ENCODE results near the gene TIPRL. TPM values are rescaled to one million over a fixed set of nuclear protein-coding genes. Genes with fewer than 3 reads are reported as not detected.

TIPRL gene
- total RNA-seq, 2 experiments from 2014 or later = 36.0 to 54.3 TPM

- no peak overlapping the region for H3K4me3 ChIP-seq (ENCODE audit: low read depth, low read length, poor library complexity, severe bottlenecking)
- H3K9me3 ChIP-seq (ENCODE audit: low read length) = peaks cover 20% of the 10 kb centered on the region; the same call in 1 of the 2 replicates
- DNase-seq (ENCODE audit: low spot score) = no peak
- H3K27ac ChIP-seq (ENCODE audit: low read depth, low read length, poor library complexity, severe bottlenecking) = no peak overlapping the region
- intact Hi-C loops (cut with micrococcal nuclease; ENCODE audit: unreplicated experiment) = no loop called here
- TF ChIP-seq CTCF (conservative IDR thresholded peaks at IDR 0.05; ENCODE audit: low read length) = no peak
- no peak for TF ChIP-seq EZH2phosphoT487 (IDR thresholded peaks at IDR 0.05; ENCODE audit: borderline replicate concordance, low read depth, low read length)
- BruUV-seq (replicated peaks) = no TSS peak
- no peaks in the 10 kb centered on the region for H4K20me1 ChIP-seq (ENCODE audit: insufficient read depth, low read length)
- H3K9me2 ChIP-seq (ENCODE audit: insufficient read depth, low read length) = no peaks in the 10 kb centered on the region
- H3K36me3 ChIP-seq (ENCODE audit: insufficient read depth, low read length) = no peaks in the 10 kb centered on the region
- peaks cover 7% of the 10 kb centered on the region for H3K4me1 ChIP-seq (ENCODE audit: insufficient read depth, low read length, poor library complexity, severe bottlenecking)
- no peak overlapping the region for H2AFZ ChIP-seq (ENCODE audit: low read length)
- H3K79me2 ChIP-seq (ENCODE audit: insufficient read depth, low read depth, low read length) = no peaks in the 10 kb centered on the region
- POLR2A ChIA-PET = interaction anchor here (1.6 kb wide), 1 partner anchor 9 kb away, joined by 7 read pairs; no protein-coding TSS in a partner anchor
- no peak overlapping the region for H3K4me2 ChIP-seq (ENCODE audit: low read length)
- CTCF ChIA-PET (ENCODE audit: unreplicated experiment) = no interaction called here
Observed at GRCh38 chr1:168159979-168160378, 18.8 kb upstream of the TIPRL start.

- CTCF ChIA-PET (ENCODE audit: unreplicated experiment) = no interaction called here
- intact Hi-C loops (cut with micrococcal nuclease; ENCODE audit: unreplicated experiment) = no loop called here
- no peaks in the 10 kb centered on the region for H3K9me2 ChIP-seq (ENCODE audit: insufficient read depth, low read length)
Observed at GRCh38 chr1:168161459-168161858, 17.3 kb upstream of the TIPRL start.

More at GRCh38 chr1:168161459-168161858, 17.3 kb upstream of the TIPRL start:
- no peak overlapping the region for H3K4me3 ChIP-seq (ENCODE audit: low read depth, low read length, poor library complexity, severe bottlenecking)
- DNase-seq (ENCODE audit: low spot score) = no peak
- no TSS peak for BruUV-seq (replicated peaks)
- H3K27ac ChIP-seq (ENCODE audit: low read depth, low read length, poor library complexity, severe bottlenecking) = no peak overlapping the region
- no peaks in the 10 kb centered on the region for H4K20me1 ChIP-seq (ENCODE audit: insufficient read depth, low read length)
- POLR2A ChIA-PET = no interaction called here
- H2AFZ ChIP-seq (ENCODE audit: low read length) = no peak overlapping the region
- no peak overlapping the region for H3K4me2 ChIP-seq (ENCODE audit: low read length)
- no peaks in the 10 kb centered on the region for H3K36me3 ChIP-seq (ENCODE audit: insufficient read depth, low read length)
- H3K9me3 ChIP-seq (ENCODE audit: low read length) = peaks cover 20% of the 10 kb centered on the region; the same call in 1 of the 2 replicates
- peaks cover 7% of the 10 kb centered on the region for H3K4me1 ChIP-seq (ENCODE audit: insufficient read depth, low read length, poor library complexity, severe bottlenecking)
- no peaks in the 10 kb centered on the region for H3K79me2 ChIP-seq (ENCODE audit: insufficient read depth, low read depth, low read length)
- TF ChIP-seq CTCF (conservative IDR thresholded peaks at IDR 0.05; ENCODE audit: low read length) (no peak), EZH2phosphoT487 (IDR thresholded peaks at IDR 0.05; ENCODE audit: borderline replicate concordance, low read depth, low read length) (no peak)

Measured in OCI-LY7 (cell line).